Tibial nerve (tissue), 4 donors: ENCODE results near the gene AS3MT. TPM values are rescaled to one million over a fixed set of nuclear protein-coding genes. Genes with fewer than 3 reads are reported as not detected.

Experiments
- DNase-seq, 2 donors: peaks; one replicate each; pipeline ENCODE4 v3.0.0-alpha.2; 2019; ENCODE audit warnings: low spot score in 2 of 2
- H3K27ac ChIP-seq, 4 donors: fragments of 200-600 bp; sonication (generic) in 3 of 4; one replicate each; pipeline ENCODE4 v1.5.1; 2017 to 2019; ENCODE audit warnings: mild to moderate bottlenecking in 1 of 4
- H3K27me3 ChIP-seq, 2 donors: fragments of 200-600 bp; sonication (generic) in 1 of 2; one replicate each; pipeline versions ENCODE4 v1.5.1 to v1.6.0; 2017 to 2019
- H3K36me3 ChIP-seq, 3 donors: fragments of 200-600 bp; sonication (generic); one replicate each; pipeline ENCODE4 v1.5.1; 2018 to 2019
- H3K4me1 ChIP-seq, 4 donors: fragments of 200-600 bp; sonication (generic) in 3 of 4; one replicate each; pipeline ENCODE4 v1.5.1; 2017 to 2019
- H3K4me3 ChIP-seq, 4 donors: fragments of 200-600 bp; sonication (generic) in 3 of 4; one replicate each; pipeline ENCODE4 v1.5.1; 2017 to 2019; ENCODE audit warnings: mild to moderate bottlenecking in 1 of 4, moderate library complexity in 1 of 4
- H3K9me3 ChIP-seq, 4 donors: fragments of 200-600 bp; sonication (generic) in 3 of 4; one replicate each; pipeline ENCODE4 v1.5.1; 2017 to 2019
- CTCF ChIP-seq, 5 experiments: fragments of 200-600 bp in 3 of 5; fragments of 450-650 bp in 2 of 5; sonication (generic) in 3 of 5; IDR thresholded peaks; one replicate each; pipeline ENCODE4 v1.5.1; 2016 to 2019; ENCODE audit warnings: antibody characterized with exemption in 5 of 5, mild to moderate bottlenecking in 3 of 5, moderate library complexity in 2 of 5
- EP300 ChIP-seq, 2 donors: sonication (generic); formaldehyde crosslinking; IDR thresholded peaks; one replicate each; pipeline ENCODE4 v1.6.1; 2017; ENCODE audit warnings: antibody characterized with exemption in 2 of 2, mild to moderate bottlenecking in 1 of 2
- POLR2A ChIP-seq, 2 donors: fragments of 450-650 bp; IDR thresholded peaks; one replicate each; pipeline ENCODE4 v1.6.1; 2017; ENCODE audit warnings: antibody characterized with exemption in 2 of 2, mild to moderate bottlenecking in 2 of 2, moderate library complexity in 2 of 2
- WGBS, 2 donors: methylation state at CpG; one replicate each; pipeline ENCODE4 v1.1.5; 2018; 5-methylcytosine and 5-hydroxymethylcytosine counted together
- total RNA-seq, 4 donors: library from RNA; depleted of rRNA; stranded (reverse); fragments of >200 nt; gene quantifications; one replicate each; pipeline ENCODE4 v1.1.0, GENCODE V29; 2016

Gene AS3MT
- total RNA-seq, 4 donors from 2014 or later, result 2.6 to 9.6 (median 5.3) TPM

- no peak for TF ChIP-seq EP300 (IDR thresholded peaks at IDR 0.05)
- H3K4me1 ChIP-seq, result no peaks in the 10 kb centered on the region
- H3K27me3 ChIP-seq, result no peaks in the 10 kb centered on the region
- H3K9me3 ChIP-seq, result peaks cover 0 to 2% (median 0%) of the 10 kb centered on the region in 4 donors
- no peak overlapping the region for H3K27ac ChIP-seq
- H3K4me3 ChIP-seq, result no peak overlapping the region
- H3K36me3 ChIP-seq, result peaks cover 0 to 28% (median 0%) of the 10 kb centered on the region in 3 donors
- DNase-seq, result no peak
- WGBS, 2 donors, result 92 to 93% methylated on average over 2 of the region's 2 CpGs
These were observed 61.5 kb downstream of the AS3MT start for GRCh38 chr10:102930720-102931119.

- Histone ChIP-seq H3K27me3 (no peaks in the 10 kb centered on the region), H3K36me3 (peaks cover 0 to 28% (median 0%) of the 10 kb centered on the region in 3 donors), H3K27ac (no peak overlapping the region), H3K9me3 (peaks cover 0 to 2% (median 0%) of the 10 kb centered on the region in 4 donors), H3K4me3 (no peak overlapping the region), H3K4me1 (no peaks in the 10 kb centered on the region)
- WGBS, 2 donors, result 81 to 82% methylated on average over 5 of the region's 5 CpGs
- DNase-seq, result no peak
- TF ChIP-seq EP300 (IDR thresholded peaks at IDR 0.05) (no peak), CTCF (IDR thresholded peaks at IDR 0.05) (no peak), POLR2A (IDR thresholded peaks at IDR 0.05) (no peak)
These were observed 62.4 kb downstream of the AS3MT start for GRCh38 chr10:102931643-102932042.

GRCh38 chr10:102935505-102935904, 66.2 kb downstream of the AS3MT start:
- WGBS, 2 donors, result 95 to 100% methylated on average over 4 of the region's 4 CpGs
- Histone ChIP-seq H3K4me3 (no peak overlapping the region), H3K36me3 (peaks cover 0 to 14% (median 0%) of the 10 kb centered on the region in 3 donors), H3K27ac (no peak overlapping the region), H3K27me3 (no peaks in the 10 kb centered on the region), H3K9me3 (peaks cover 0 to 2% (median 0%) of the 10 kb centered on the region in 4 donors), H3K4me1 (no peaks in the 10 kb centered on the region)
- no peak for TF ChIP-seq EP300 (IDR thresholded peaks at IDR 0.05)
- no peak for TF ChIP-seq POLR2A (IDR thresholded peaks at IDR 0.05)
- TF ChIP-seq CTCF (IDR thresholded peaks at IDR 0.05), result no peak
- DNase-seq, result no peak

- 87 to 90% methylated on average over 3 of the region's 3 CpGs for WGBS, 2 donors
- Histone ChIP-seq H3K4me1 (no peaks in the 10 kb centered on the region), H3K9me3 (peaks cover 0 to 2% (median 0%) of the 10 kb centered on the region in 4 donors), H3K36me3 (peaks cover 0 to 13% (median 0%) of the 10 kb centered on the region in 3 donors), H3K4me3 (no peak overlapping the region), H3K27ac (no peak overlapping the region), H3K27me3 (no peaks in the 10 kb centered on the region)
- TF ChIP-seq EP300 (IDR thresholded peaks at IDR 0.05) (no peak), CTCF (IDR thresholded peaks at IDR 0.05) (no peak), POLR2A (IDR thresholded peaks at IDR 0.05) (no peak)
- DNase-seq, result no peak
These were observed 66.8 kb downstream of the AS3MT start for GRCh38 chr10:102935939-102936605.

GRCh38 chr10:102941401-102941800, 72.1 kb downstream of the AS3MT start:
- Histone ChIP-seq H3K27me3 (no peaks in the 10 kb centered on the region), H3K4me3 (no peak overlapping the region), H3K4me1 (no peaks in the 10 kb centered on the region), H3K27ac (no peak overlapping the region), H3K9me3 (no peaks in the 10 kb centered on the region), H3K36me3 (peaks cover 0 to 10% (median 0%) of the 10 kb centered on the region in 3 donors)
- WGBS, 2 donors, result 90 to 97% methylated on average over 3 of the region's 3 CpGs
- no peak for TF ChIP-seq POLR2A (IDR thresholded peaks at IDR 0.05)
- TF ChIP-seq EP300 (IDR thresholded peaks at IDR 0.05), result no peak
- no peak for DNase-seq

- Histone ChIP-seq H3K9me3 (no peaks in the 10 kb centered on the region), H3K4me3 (no peak overlapping the region), H3K36me3 (peaks cover 0 to 4% (median 0%) of the 10 kb centered on the region in 3 donors), H3K27me3 (no peaks in the 10 kb centered on the region), H3K4me1 (peaks cover 0 to 3% (median 0%) of the 10 kb centered on the region in 4 donors), H3K27ac (no peak overlapping the region)
- 81 to 89% methylated on average over 3 of the region's 3 CpGs for WGBS, 2 donors
- TF ChIP-seq EP300 (IDR thresholded peaks at IDR 0.05) (no peak), POLR2A (IDR thresholded peaks at IDR 0.05) (no peak), CTCF (IDR thresholded peaks at IDR 0.05) (no peak)
- DNase-seq, result no peak
These were observed 76.2 kb downstream of the AS3MT start for GRCh38 chr10:102945449-102945848.
